ENCODE results near the gene IFT88.

IFT88 gene

DNA sequence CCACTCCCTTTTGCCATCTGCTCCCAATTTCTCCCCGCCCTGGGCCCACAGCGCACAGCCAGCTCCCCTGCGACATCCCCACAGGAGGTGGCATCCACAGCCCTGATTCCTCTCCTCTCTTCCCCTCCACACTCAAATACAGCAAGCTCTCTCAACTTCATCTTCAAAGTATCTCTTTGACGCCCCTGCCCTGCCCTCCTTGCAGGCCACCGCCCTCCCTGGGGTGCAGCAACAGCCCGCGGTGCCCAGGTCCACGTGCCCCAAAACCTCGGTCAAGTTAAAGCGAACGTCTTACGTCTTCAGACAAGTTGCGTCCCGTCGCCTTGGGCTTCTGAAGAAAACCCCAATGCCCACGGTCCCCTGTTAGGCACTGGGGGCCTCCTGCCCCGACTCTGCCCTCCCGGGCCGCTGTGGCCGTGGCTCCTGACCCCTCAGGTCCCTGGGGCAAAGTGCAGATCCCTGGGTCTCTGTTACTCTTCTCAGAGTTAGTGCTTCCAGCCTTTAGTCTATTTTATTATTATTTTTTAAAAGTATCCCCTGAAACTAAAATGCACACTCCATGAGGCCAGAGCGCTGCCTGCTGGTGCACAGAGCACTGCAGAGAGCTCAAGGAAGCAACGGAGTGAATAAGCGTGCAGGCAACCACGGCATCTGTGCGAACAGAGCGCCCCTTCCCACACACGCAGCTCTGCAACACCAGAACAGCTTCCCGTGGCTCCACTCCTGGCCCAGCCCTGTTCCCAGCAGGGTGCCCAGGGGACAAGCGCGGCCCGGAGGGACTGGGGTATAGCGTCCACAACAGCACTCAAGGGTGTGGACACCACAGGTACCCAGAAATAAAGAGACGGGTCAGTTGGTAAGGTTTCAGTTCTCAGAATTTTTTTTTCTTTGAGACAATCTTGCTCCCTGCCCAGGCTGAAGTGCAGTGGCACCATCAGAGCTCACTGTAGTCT is 163.0 kb downstream of the IFT88 start:
- H3K36me3 Mint-ChIP-seq (ENCODE audit: low read depth) = peaks cover 28% of the 10 kb centered on the region
- no peak for DNase-seq
- no peak overlapping the region for H3K27ac Mint-ChIP-seq
- H3K4me3 Mint-ChIP-seq = no peak overlapping the region
- TF ChIP-seq, protein P1, sequence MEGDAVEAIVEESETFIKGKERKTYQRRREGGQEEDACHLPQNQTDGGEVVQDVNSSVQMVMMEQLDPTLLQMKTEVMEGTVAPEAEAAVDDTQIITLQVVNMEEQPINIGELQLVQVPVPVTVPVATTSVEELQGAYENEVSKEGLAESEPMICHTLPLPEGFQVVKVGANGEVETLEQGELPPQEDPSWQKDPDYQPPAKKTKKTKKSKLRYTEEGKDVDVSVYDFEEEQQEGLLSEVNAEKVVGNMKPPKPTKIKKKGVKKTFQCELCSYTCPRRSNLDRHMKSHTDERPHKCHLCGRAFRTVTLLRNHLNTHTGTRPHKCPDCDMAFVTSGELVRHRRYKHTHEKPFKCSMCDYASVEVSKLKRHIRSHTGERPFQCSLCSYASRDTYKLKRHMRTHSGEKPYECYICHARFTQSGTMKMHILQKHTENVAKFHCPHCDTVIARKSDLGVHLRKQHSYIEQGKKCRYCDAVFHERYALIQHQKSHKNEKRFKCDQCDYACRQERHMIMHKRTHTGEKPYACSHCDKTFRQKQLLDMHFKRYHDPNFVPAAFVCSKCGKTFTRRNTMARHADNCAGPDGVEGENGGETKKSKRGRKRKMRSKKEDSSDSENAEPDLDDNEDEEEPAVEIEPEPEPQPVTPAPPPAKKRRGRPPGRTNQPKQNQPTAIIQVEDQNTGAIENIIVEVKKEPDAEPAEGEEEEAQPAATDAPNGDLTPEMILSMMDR (IDR thresholded peaks at IDR 0.05) = no peak
- H3K27me3 Mint-ChIP-seq (ENCODE audit: low read depth, poor library complexity) = peaks cover 1% of the 10 kb centered on the region
- H3K4me1 Mint-ChIP-seq = no peaks in the 10 kb centered on the region
- H3K9me3 Mint-ChIP-seq = no peaks in the 10 kb centered on the region

DNA sequence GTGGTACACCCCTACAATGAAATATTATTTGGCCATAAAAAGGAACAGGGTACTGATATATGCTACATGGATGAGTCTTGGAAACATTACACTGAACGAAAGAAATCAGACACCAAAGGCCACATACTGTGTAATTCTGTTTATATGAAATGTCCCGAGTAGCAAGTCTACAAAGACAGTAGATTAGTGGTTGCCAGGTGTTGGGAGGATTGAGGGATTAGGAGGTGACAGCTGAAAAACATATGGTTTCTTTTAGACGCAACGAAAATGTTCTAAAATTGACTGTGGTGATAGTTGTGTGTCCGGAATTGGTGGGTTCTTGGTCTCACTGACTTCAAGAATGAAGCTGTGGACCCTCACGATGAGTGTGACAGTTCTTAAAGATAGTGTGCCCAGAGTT is 171.7 kb downstream of the IFT88 start:
- peaks cover 49% of the 10 kb centered on the region for H3K36me3 Mint-ChIP-seq (ENCODE audit: low read depth)
- H3K4me1 Mint-ChIP-seq = no peaks in the 10 kb centered on the region
- peaks cover 19% of the 10 kb centered on the region for H3K9me3 Mint-ChIP-seq
- H3K27me3 Mint-ChIP-seq (ENCODE audit: low read depth, poor library complexity) = peaks cover 5% of the 10 kb centered on the region
- H3K27ac Mint-ChIP-seq = no peak overlapping the region
- TF ChIP-seq, protein P1 (IDR thresholded peaks at IDR 0.05) = no peak
- DNase-seq = no peak
- H3K4me3 Mint-ChIP-seq = no peak overlapping the region

DNA sequence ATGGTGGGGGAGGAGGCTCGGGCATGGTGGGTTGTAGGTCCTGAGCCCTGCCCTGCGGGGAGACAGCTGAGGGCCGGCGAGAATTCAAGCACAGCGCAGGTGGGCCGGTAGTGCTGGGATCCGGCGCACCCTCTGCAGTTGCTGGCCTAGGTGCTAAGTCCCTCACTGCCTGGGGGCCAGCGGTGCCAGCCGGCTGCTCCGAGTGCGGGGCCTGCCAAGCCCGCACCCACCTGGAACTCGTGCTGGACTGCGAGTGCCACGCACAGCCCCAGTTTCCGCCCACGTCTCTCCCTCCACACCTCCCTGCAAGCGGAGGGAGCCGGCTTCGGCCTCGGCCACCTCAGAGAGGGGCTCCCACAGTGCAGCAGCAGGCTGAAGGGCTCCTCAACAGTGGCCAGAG is 173.1 kb downstream of the IFT88 start:
- no peak overlapping the region for H3K4me3 Mint-ChIP-seq
- H3K27ac Mint-ChIP-seq = no peak overlapping the region
- no peak for DNase-seq
- TF ChIP-seq, protein P1 (IDR thresholded peaks at IDR 0.05) = no peak
- no peaks in the 10 kb centered on the region for H3K4me1 Mint-ChIP-seq
- H3K27me3 Mint-ChIP-seq (ENCODE audit: low read depth, poor library complexity) = peaks cover 3% of the 10 kb centered on the region
- peaks cover 32% of the 10 kb centered on the region for H3K9me3 Mint-ChIP-seq
- peaks cover 57% of the 10 kb centered on the region for H3K36me3 Mint-ChIP-seq (ENCODE audit: low read depth)
